Ascending aorta (tissue), 2 donors: ENCODE measurements around the gene SUCLA2. TPM values are rescaled to one million over a fixed set of nuclear protein-coding genes. Genes with fewer than 3 reads are reported as not detected.
"Not testable (repeated sequence)": the region's sequence is repeated elsewhere in the genome, so short reads cannot be mapped to it uniquely, and the experiment has no call there.

Experiments
- DNase-seq, 2 donors: peaks; one replicate each; pipeline ENCODE4 v3.0.0-alpha.2; 2019; ENCODE audit warnings: low spot score in 2 of 2
- H3K27ac ChIP-seq, 2 donors: fragments of 200-600 bp; sonication (generic); one replicate each; pipeline ENCODE4 v1.5.1; 2016 to 2017; ENCODE audit warnings: mild to moderate bottlenecking in 1 of 2
- H3K27me3 ChIP-seq: fragments of 200-600 bp; sonication (generic); one replicate; pipeline ENCODE4 v1.5.1; 2017
- H3K36me3 ChIP-seq, 2 donors: fragments of 200-600 bp; sonication (generic); one replicate each; pipeline ENCODE4 v1.5.1; 2016
- H3K4me1 ChIP-seq, 2 donors: fragments of 200-600 bp; sonication (generic); one replicate each; pipeline ENCODE4 v1.5.1; 2016 to 2017; ENCODE audit warnings: mild to moderate bottlenecking in 1 of 2
- H3K4me3 ChIP-seq, 2 donors: fragments of 200-600 bp; sonication (generic); one replicate each; pipeline ENCODE4 v1.5.1; 2016 to 2017; ENCODE audit warnings: mild to moderate bottlenecking in 1 of 2
- H3K9me3 ChIP-seq, 2 donors: fragments of 200-600 bp; sonication (generic); one replicate each; pipeline ENCODE4 v1.5.1; 2016
- CTCF ChIP-seq, 3 experiments: fragments of 200-600 bp in 2 of 3; fragments of 450-650 bp in 1 of 3; sonication (generic) in 2 of 3; IDR thresholded peaks; one replicate each; pipeline ENCODE4 v1.5.1; 2016 to 2019; ENCODE audit warnings: antibody characterized with exemption in 3 of 3, mild to moderate bottlenecking in 1 of 3, moderate library complexity in 1 of 3
- intact Hi-C: fragments of 100-400 bp; cut with DNase I; formaldehyde crosslinking; loops from one replicate; pipeline ENCODE4 v1.15.1; 2023
- total RNA-seq: library from RNA; depleted of rRNA; stranded (reverse); fragments of >200 nt; gene quantifications from one replicate; pipeline ENCODE4 v1.1.0, GENCODE V29; 2016

The SUCLA2 gene
- total RNA-seq, 1 donor from 2014 or later: 33.0 TPM

GRCh38 chr13:47945738-47946137 is 55.3 kb downstream of the SUCLA2 start:
- TF ChIP-seq CTCF (IDR thresholded peaks at IDR 0.05): no peak
- DNase-seq: no peak
- Histone ChIP-seq H3K27me3 (no peaks in the 10 kb centered on the region), H3K27ac (no peak overlapping the region), H3K36me3 (peaks cover 27 to 37% of the 10 kb centered on the region in 2 donors), H3K4me1 (no peaks in the 10 kb centered on the region), H3K9me3 (no peaks in the 10 kb centered on the region), H3K4me3 (no peak overlapping the region)
- intact Hi-C loops: no loop called here

GRCh38 chr13:47945146-47945545 is 55.9 kb downstream of the SUCLA2 start:
- H3K4me3 ChIP-seq, H3K27me3 ChIP-seq, H3K27ac ChIP-seq, H3K4me1 ChIP-seq, intact Hi-C loops, H3K9me3 ChIP-seq, DNase-seq: not testable (repeated sequence)
- H3K36me3 ChIP-seq: peaks cover 28 to 35% of the 10 kb centered on the region in 2 donors

DNA sequence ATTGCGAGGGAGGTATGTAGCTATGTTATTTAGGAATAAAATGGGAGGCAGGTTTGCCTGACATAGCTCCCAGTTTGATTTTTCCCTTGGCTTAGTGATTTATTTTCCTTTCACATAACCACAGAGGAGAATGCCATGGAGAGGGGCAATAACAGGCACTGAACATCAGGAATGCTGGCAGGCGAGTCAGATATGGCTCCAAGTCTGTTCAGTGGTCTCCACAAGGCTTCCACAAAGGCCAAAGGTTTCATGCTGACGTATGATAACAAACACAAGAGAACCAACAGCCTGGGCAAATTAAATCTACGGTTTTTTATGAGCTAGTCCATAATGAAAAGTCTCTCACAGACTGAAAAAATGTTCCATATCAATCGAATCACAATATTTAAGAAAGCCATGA is 66.7 kb downstream of the SUCLA2 start:
- Histone ChIP-seq H3K36me3 (peaks cover 0 to 4% of the 10 kb centered on the region in 2 donors), H3K9me3 (no peaks in the 10 kb centered on the region), H3K27me3 (no peaks in the 10 kb centered on the region), H3K4me1 (no peaks in the 10 kb centered on the region), H3K27ac (no peak overlapping the region), H3K4me3 (no peak overlapping the region)
- DNase-seq: no peak
- intact Hi-C loops: no loop called here
- no peak for TF ChIP-seq CTCF (IDR thresholded peaks at IDR 0.05)

DNA sequence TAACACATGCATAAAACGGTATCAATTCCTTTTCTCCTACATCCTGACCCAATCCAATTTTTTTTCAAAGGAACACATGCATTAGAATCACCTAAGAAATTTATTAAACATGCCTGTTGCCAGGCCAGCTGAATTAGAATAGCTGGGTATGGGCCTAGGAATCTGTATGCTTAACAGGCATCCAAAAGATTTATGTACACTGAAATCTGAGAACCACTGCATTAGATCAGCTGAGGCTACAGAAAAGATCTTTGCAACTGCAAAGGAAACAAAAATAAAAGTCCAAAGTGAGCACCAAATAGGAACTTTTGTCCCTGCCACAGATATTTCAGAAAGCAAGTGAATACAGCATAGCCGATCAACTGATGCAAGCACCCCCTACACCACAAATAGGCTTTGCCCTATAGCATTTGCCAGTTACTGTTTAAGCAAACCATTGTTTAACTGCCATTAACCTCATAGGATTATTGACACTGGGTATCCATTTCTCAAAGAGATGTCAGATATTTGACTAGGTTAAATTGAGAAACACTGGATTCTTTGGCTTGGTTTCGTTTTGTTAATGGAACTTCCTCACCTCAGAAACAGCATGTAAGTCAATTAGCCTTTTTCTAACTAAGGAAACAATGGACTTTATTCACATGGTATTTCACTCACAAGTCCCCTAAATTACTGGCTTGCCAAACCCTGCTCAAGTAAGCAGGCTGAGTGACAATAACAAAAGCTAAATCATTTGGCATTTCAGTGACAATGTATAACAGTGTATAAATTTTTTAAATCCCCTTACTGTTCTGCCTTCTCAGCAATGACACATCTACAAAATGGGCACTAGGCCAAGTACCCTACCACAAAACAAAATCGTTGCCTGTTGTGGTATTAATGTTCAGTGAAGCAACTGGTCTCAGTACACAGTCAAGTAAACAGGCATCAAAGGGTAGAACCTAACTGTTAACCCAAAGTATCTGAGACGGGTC is 67.8 kb downstream of the SUCLA2 start:
- Histone ChIP-seq H3K27me3 (no peaks in the 10 kb centered on the region), H3K36me3 (peaks cover 0 to 4% of the 10 kb centered on the region in 2 donors), H3K9me3 (no peaks in the 10 kb centered on the region), H3K4me3 (no peak overlapping the region), H3K27ac (no peak overlapping the region), H3K4me1 (no peaks in the 10 kb centered on the region)
- no peak for DNase-seq
- TF ChIP-seq CTCF (IDR thresholded peaks at IDR 0.05): no peak
- intact Hi-C loops: no loop called here

DNA sequence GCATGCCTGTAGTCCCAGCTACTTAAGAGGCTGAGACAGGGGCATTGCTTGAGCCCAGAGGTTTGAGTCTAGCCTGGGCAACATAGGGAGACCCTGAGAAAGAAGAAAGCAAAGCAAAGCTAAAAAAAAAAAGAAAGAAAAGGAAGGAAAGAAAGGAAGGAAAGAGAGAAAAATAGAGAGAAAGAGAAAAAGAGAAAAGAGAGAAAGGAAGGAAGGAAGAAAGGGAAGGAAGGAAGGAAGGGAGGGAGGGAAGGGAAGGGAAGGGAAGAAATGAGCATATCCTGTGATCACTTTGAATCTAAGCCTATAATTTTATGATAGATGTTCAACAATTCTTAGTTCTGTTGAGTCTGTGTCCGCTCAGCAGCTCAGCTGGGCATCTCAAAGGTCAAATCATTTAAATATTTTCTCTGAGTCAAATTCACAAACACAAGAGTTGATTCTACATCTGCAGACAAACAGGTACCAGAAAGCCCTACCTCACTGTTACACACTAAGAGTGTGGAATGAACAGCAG is 70.4 kb downstream of the SUCLA2 start:
- Histone ChIP-seq H3K4me1 (no peaks in the 10 kb centered on the region), H3K27ac (no peak overlapping the region), H3K36me3 (no peaks in the 10 kb centered on the region), H3K27me3 (no peaks in the 10 kb centered on the region), H3K4me3 (no peak overlapping the region), H3K9me3 (no peaks in the 10 kb centered on the region)
- TF ChIP-seq CTCF (IDR thresholded peaks at IDR 0.05): no peak
- no peak for DNase-seq
- intact Hi-C loops: no loop called here

- Histone ChIP-seq H3K36me3 (no peaks in the 10 kb centered on the region), H3K4me3 (no peak overlapping the region), H3K4me1 (no peaks in the 10 kb centered on the region), H3K27me3 (no peaks in the 10 kb centered on the region), H3K9me3 (no peaks in the 10 kb centered on the region), H3K27ac (no peak overlapping the region)
- no peak for DNase-seq
- intact Hi-C loops: no loop called here
- TF ChIP-seq CTCF (IDR thresholded peaks at IDR 0.05): no peak
These were observed 71.9 kb downstream of the SUCLA2 start for GRCh38 chr13:47929156-47929555.
